ENCODE results near the gene PHF21A.

The PHF21A gene

DNA sequence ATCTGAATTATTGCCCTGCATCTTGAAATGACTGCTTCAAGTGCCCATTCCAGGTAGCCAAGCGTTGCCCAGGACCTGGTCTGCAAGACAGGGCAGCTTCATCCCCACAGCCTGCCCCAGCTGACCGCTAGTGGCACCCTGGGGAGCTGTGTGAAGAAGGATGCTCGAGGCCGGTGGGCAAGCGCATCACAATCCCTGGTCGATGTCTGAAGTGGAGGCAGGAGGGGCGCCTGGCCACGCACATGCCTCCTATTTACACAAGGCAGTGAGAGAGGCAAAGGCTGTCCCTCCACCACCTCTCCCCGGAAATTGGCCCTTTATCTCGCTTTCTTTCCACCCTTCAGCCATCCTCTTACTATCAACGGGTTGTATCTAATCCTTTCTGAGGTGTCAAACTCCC, 28.1 kb upstream of the PHF21A start:
- TF ChIP-seq ZNF565 (CRISPR knock-in tag; conservative IDR thresholded peaks at IDR 0.05; ENCODE audit: low read depth) (no peak), ZNF8 (CRISPR knock-in tag; IDR thresholded peaks at IDR 0.05) (no peak), ZFP3 (CRISPR knock-in tag; IDR thresholded peaks at IDR 0.05) (no peak), PPARA (CRISPR knock-in tag; IDR thresholded peaks at IDR 0.05; ENCODE audit: borderline replicate concordance) (no peak), ISL1 (CRISPR knock-in tag; IDR thresholded peaks at IDR 0.05) (no peak), ESRRG (CRISPR knock-in tag; IDR thresholded peaks at IDR 0.05) (no peak), ZC3H10 (CRISPR knock-in tag; IDR thresholded peaks at IDR 0.05) (no peak), ARNTL (CRISPR knock-in tag; IDR thresholded peaks at IDR 0.05; ENCODE audit: borderline replicate concordance, low read depth) (no peak), RARB (CRISPR knock-in tag; IDR thresholded peaks at IDR 0.05) (no peak), TCF4 (CRISPR knock-in tag; IDR thresholded peaks at IDR 0.05; ENCODE audit: borderline replicate concordance) (no peak), OSR1 (CRISPR knock-in tag; IDR thresholded peaks at IDR 0.05) (no peak)
- TF ChIP-seq, protein P1, sequence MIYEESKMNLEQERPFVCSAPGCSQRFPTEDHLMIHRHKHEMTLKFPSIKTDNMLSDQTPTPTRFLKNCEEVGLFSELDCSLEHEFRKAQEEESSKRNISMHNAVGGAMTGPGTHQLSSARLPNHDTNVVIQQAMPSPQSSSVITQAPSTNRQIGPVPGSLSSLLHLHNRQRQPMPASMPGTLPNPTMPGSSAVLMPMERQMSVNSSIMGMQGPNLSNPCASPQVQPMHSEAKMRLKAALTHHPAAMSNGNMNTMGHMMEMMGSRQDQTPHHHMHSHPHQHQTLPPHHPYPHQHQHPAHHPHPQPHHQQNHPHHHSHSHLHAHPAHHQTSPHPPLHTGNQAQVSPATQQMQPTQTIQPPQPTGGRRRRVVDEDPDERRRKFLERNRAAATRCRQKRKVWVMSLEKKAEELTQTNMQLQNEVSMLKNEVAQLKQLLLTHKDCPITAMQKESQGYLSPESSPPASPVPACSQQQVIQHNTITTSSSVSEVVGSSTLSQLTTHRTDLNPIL (CRISPR knock-in tag; IDR thresholded peaks at IDR 0.05; ENCODE audit: low read depth) = no peak
- TF ChIP-seq, protein P2, sequence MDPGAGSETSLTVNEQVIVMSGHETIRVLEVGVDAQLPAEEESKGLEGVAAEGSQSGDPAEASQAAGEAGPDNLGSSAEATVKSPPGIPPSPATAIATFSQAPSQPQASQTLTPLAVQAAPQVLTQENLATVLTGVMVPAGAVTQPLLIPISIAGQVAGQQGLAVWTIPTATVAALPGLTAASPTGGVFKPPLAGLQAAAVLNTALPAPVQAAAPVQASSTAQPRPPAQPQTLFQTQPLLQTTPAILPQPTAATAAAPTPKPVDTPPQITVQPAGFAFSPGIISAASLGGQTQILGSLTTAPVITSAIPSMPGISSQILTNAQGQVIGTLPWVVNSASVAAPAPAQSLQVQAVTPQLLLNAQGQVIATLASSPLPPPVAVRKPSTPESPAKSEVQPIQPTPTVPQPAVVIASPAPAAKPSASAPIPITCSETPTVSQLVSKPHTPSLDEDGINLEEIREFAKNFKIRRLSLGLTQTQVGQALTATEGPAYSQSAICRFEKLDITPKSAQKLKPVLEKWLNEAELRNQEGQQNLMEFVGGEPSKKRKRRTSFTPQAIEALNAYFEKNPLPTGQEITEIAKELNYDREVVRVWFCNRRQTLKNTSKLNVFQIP (CRISPR knock-in tag; IDR thresholded peaks at IDR 0.05; ENCODE audit: borderline replicate concordance, low read depth) = no peak
- TF ChIP-seq, protein P3, sequence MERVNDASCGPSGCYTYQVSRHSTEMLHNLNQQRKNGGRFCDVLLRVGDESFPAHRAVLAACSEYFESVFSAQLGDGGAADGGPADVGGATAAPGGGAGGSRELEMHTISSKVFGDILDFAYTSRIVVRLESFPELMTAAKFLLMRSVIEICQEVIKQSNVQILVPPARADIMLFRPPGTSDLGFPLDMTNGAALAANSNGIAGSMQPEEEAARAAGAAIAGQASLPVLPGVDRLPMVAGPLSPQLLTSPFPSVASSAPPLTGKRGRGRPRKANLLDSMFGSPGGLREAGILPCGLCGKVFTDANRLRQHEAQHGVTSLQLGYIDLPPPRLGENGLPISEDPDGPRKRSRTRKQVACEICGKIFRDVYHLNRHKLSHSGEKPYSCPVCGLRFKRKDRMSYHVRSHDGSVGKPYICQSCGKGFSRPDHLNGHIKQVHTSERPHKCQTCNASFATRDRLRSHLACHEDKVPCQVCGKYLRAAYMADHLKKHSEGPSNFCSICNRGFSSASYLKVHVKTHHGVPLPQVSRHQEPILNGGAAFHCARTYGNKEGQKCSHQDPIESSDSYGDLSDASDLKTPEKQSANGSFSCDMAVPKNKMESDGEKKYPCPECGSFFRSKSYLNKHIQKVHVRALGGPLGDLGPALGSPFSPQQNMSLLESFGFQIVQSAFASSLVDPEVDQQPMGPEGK (CRISPR knock-in tag; IDR thresholded peaks at IDR 0.05; ENCODE audit: borderline replicate concordance) = no peak
- TF ChIP-seq, protein P4, sequence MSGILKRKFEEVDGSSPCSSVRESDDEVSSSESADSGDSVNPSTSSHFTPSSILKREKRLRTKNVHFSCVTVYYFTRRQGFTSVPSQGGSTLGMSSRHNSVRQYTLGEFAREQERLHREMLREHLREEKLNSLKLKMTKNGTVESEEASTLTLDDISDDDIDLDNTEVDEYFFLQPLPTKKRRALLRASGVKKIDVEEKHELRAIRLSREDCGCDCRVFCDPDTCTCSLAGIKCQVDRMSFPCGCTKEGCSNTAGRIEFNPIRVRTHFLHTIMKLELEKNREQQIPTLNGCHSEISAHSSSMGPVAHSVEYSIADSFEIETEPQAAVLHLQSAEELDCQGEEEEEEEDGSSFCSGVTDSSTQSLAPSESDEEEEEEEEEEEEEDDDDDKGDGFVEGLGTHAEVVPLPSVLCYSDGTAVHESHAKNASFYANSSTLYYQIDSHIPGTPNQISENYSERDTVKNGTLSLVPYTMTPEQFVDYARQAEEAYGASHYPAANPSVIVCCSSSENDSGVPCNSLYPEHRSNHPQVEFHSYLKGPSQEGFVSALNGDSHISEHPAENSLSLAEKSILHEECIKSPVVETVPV (CRISPR knock-in tag; IDR thresholded peaks at IDR 0.05) = no peak
- ATAC-seq = no peak

DNA sequence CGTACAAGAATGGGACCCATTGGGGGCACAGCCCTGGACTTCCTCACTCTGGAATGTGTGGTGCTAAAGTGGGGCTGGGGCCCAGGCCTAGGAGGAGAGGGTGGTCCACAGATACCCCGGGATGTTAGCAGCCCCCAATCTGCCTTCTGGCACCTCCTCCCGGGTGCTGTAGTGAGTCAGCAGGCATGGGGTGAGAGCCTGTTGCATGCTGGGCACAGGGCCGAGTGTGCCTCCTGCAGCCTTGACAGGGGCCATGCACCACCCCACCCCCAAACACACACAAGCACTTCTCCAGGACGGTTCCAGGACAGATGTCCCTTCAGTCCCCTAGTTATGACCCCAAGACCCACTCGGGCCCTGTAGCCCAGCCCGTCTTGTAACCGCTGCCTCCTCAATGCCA, 23.5 kb upstream of the PHF21A start:
- no peak for TF ChIP-seq ZNF70 (CRISPR knock-in tag; IDR thresholded peaks at IDR 0.05)
- TF ChIP-seq, protein P2 (CRISPR knock-in tag; IDR thresholded peaks at IDR 0.05; ENCODE audit: borderline replicate concordance, low read depth) = no peak

DNA sequence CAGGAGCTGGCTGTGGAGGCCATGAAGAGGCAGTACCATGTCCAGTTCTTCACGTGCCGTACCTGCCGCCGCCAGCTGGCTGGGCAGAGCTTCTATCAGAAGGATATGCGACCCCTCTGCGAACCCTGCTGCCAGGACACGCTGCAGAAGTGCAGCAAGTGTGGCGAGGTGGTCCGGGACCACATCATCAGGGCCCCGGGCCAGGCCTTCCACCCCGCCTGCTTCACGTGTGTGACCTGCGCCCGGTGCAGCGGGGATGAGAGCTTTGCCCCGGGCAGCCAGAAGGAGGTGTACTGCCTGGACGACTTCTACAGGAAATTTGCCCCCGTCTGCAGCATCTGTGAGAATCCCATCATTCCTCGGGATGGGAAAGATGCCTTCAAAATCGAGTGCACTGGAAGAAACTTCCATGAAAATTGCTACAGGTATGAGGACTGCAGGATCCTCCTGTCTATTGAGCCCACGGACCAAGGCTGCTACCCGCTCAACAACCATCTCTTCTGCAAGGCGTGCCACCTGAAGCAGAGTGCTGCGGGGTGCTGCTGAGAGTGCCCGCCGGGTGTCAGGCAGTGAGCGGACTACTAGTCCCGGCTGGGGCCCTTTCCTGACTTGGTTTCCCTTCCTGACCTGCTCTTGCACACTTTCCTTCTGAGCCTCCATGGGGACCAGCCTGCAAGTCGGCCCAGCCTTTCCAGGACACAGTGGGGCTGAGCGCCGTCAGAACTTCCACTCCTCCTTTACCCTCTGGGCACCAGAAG, 22.0 kb upstream of the PHF21A start:
- TF ChIP-seq ZFP30 (CRISPR knock-in tag; IDR thresholded peaks at IDR 0.05) (no peak), RARB (CRISPR knock-in tag; IDR thresholded peaks at IDR 0.05) (no peak), ZC3H10 (CRISPR knock-in tag; IDR thresholded peaks at IDR 0.05) (no peak), TOX (CRISPR knock-in tag; IDR thresholded peaks at IDR 0.05; ENCODE audit: borderline replicate concordance) (no peak), ZFP3 (CRISPR knock-in tag; IDR thresholded peaks at IDR 0.05) (no peak), BACH2 (CRISPR knock-in tag; IDR thresholded peaks at IDR 0.05; ENCODE audit: borderline replicate concordance) (no peak), ESRRG (CRISPR knock-in tag; IDR thresholded peaks at IDR 0.05) (no peak), GLIS3 (CRISPR knock-in tag; IDR thresholded peaks at IDR 0.05) (no peak), TCF4 (CRISPR knock-in tag; IDR thresholded peaks at IDR 0.05; ENCODE audit: borderline replicate concordance) (no peak), SNAI2 (CRISPR knock-in tag; IDR thresholded peaks at IDR 0.05) (no peak), ISL1 (CRISPR knock-in tag; IDR thresholded peaks at IDR 0.05) (no peak)
- TF ChIP-seq, protein P2 (CRISPR knock-in tag; IDR thresholded peaks at IDR 0.05; ENCODE audit: borderline replicate concordance, low read depth) = no peak
- no peak for ATAC-seq

More for the DNA sequence above, 23.5 kb upstream of the PHF21A start:
- no peak for ATAC-seq

All from SK-N-SH treated with all-trans-retinoic acid at 6 μM for 48 hours (cell line).